ENCODE data around the gene S100Z.

DNA sequence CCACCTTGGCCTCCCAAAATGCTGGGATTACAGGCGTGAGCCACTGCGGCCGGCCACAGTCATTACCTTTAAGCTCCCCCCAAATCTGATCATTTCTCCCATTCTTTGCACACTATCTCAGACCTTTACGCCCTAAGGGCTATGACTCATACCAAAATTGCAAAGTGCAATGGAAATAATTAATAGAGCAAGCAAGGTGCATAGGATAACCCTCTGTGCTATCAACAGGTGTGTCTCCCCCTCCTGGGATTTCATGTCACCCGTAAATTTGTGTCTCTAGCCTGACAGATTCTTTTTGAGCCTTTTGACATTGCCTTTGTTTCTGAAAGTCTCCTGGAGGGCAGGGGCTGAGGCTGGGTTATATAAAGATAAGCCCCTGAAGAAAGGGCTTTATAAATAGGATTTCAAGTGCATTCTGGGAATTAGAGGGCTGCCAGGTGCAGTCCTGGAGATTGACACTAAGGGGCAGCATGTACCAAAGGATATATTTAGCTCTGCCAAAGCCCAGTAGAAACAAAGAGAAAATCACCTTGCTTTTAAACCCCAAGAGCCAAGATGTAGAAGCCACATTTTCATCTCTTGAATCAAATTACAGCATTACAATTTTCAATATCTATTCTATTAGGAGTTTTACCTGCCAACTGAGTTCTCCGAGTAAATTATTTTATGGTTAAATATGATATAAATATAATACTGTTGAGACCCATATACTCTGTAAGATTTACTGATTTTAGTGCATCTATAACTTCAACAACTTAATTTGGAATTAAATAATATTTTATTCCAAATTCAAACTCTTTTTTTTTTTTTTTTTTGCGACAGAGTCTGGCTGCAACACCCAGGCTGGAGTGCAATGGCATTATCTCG, 18.2 kb downstream of the S100Z start:
- TF ChIP-seq POLR2A (IDR thresholded peaks at IDR 0.05; ENCODE audit: low read length) (no peak), GATA1 (IDR thresholded peaks at IDR 0.05; ENCODE audit: low read depth, low read length) (no peak)
